Natural killer cell (primary cell): ENCODE data around the gene HK2. TPM values are rescaled to one million over a fixed set of nuclear protein-coding genes. Genes with fewer than 3 reads are reported as not detected.

ENCODE experiments used
- ATAC-seq, 3 donors: fragments of 150-1000 bp in 2 of 3; fragments of 200-7000 bp in 1 of 3; cut with Tn5 transposase; 1 replicate in 1 of 3; 2 replicates in 2 of 3; pipeline ENCODE4 v1.10.0; 2021; ENCODE audit warnings: mild to moderate bottlenecking in 2 of 3, moderate library complexity in 2 of 3
- DNase-seq, 2 donors: peaks; one replicate each; pipeline versions ENCODE4 v3.0.0 to v3.0.0-alpha.2; 2013 to 2021; ENCODE audit warnings: mixed read lengths in 1 of 2
- H3K27ac ChIP-seq: one replicate; pipeline ENCODE4 v1.5.1; 2013; ENCODE audit warnings: mild to moderate bottlenecking, low read length
- H3K27me3 ChIP-seq: one replicate; pipeline ENCODE4 v1.6.1; 2013; ENCODE audit warnings: low read length; ENCODE audit not compliant: control insufficient read depth, insufficient read depth
- H3K36me3 ChIP-seq: one replicate; pipeline ENCODE4 v1.6.1; 2013; ENCODE audit warnings: low read length; ENCODE audit not compliant: control insufficient read depth, insufficient read depth
- H3K4me1 ChIP-seq: one replicate; pipeline ENCODE4 v1.6.1; 2013; ENCODE audit warnings: low read length; ENCODE audit not compliant: control insufficient read depth, insufficient read depth
- H3K4me3 ChIP-seq: one replicate; pipeline ENCODE4 v1.5.1; 2013; ENCODE audit warnings: low read length
- H3K9me3 ChIP-seq: one replicate; pipeline ENCODE4 v1.6.1; 2013; ENCODE audit warnings: low read length; ENCODE audit not compliant: control insufficient read depth, insufficient read depth
- H3K27ac Mint-ChIP-seq, 2 donors: one replicate each; pipeline ENCODE4 v1.8.0; 2022; ENCODE audit warnings: mild to moderate bottlenecking in 2 of 2, mixed read lengths in 2 of 2, moderate library complexity in 1 of 2
- H3K27me3 Mint-ChIP-seq, 2 donors: one replicate each; pipeline ENCODE4 v1.8.0; 2022; ENCODE audit warnings: low read depth in 2 of 2, mixed read lengths in 2 of 2
- H3K36me3 Mint-ChIP-seq: one replicate; pipeline ENCODE4 v1.8.0; 2022; ENCODE audit warnings: mixed read lengths
- H3K4me1 Mint-ChIP-seq, 2 donors: one replicate each; pipeline ENCODE4 v1.8.0; 2022; ENCODE audit warnings: mixed read lengths in 2 of 2
- H3K4me3 Mint-ChIP-seq: one replicate; pipeline ENCODE4 v1.8.0; 2022; ENCODE audit warnings: mild to moderate bottlenecking, moderate library complexity, mixed read lengths
- H3K9me3 Mint-ChIP-seq, 2 donors: one replicate each; pipeline ENCODE4 v1.8.0; 2022; ENCODE audit warnings: mixed read lengths in 2 of 2
- WGBS: methylation state at CpG from one replicate; pipeline ENCODE4 v1.1.7; 2013; ENCODE audit warnings: missing lambda C conversion rate; ENCODE audit not compliant: insufficient coverage; 5-methylcytosine and 5-hydroxymethylcytosine counted together
- intact Hi-C: fragments of 100-400 bp; cut with micrococcal nuclease; formaldehyde crosslinking; loops from one replicate; pipeline ENCODE4 v1.14.2; 2022
- total RNA-seq, 4 donors: library from RNA; stranded (reverse); fragments of 120-200 nt in 1 of 4; gene quantifications; one replicate each; pipeline versions ENCODE4 v1.2.3 to v1.2.4, GENCODE V29; 2013 to 2022
- TF ChIP-seq, protein P1 (sequence below): fragments of 200-600 bp; IDR thresholded peaks from one replicate; pipeline ENCODE4 v1.8.0; 2022; ENCODE audit warnings: antibody characterized with exemption

Gene HK2
- total RNA-seq, 3 donors from 2014 or later (not counting 1 experiment from before 2014, with no cell fraction given), result 1.6 to 9.4 (median 3.5) TPM

DNA sequence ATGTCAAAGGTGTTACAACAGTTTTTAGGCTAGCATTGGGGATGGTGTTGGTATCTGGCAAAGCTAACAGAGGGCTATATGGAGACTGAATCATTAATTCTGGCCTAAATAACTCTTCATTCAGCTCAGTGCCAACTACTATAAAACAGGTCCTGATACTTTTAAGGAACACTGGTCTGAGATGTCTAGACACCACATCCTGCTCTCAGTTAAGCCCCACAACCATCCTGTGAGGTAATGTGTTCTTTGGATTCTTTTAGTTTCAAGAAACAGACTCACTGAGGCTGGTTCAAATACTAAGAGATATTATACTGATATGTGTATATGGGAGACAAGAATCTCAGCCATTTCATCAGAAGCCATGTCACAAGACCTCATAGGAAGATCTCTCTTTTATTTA, 14.2 kb upstream of the HK2 start:
- Histone ChIP-seq H3K4me1 (no peaks in the 10 kb centered on the region), H3K27me3 (no peaks in the 10 kb centered on the region), H3K36me3 (no peaks in the 10 kb centered on the region), H3K27ac (no peak overlapping the region), H3K9me3 (no peaks in the 10 kb centered on the region), H3K4me3 (no peak overlapping the region)
- no peak for DNase-seq
- intact Hi-C loops, result no loop called here
- H3K36me3 Mint-ChIP-seq, result no peaks in the 10 kb centered on the region
- H3K4me3 Mint-ChIP-seq, result no peak overlapping the region
- H3K27me3 Mint-ChIP-seq, result peaks cover 6 to 21% of the 10 kb centered on the region in 2 donors
- H3K9me3 Mint-ChIP-seq, result no peaks in the 10 kb centered on the region
- H3K4me1 Mint-ChIP-seq, result no peaks in the 10 kb centered on the region
- H3K27ac Mint-ChIP-seq, result no peak overlapping the region
- ATAC-seq, result no peak
- TF ChIP-seq, protein P1, sequence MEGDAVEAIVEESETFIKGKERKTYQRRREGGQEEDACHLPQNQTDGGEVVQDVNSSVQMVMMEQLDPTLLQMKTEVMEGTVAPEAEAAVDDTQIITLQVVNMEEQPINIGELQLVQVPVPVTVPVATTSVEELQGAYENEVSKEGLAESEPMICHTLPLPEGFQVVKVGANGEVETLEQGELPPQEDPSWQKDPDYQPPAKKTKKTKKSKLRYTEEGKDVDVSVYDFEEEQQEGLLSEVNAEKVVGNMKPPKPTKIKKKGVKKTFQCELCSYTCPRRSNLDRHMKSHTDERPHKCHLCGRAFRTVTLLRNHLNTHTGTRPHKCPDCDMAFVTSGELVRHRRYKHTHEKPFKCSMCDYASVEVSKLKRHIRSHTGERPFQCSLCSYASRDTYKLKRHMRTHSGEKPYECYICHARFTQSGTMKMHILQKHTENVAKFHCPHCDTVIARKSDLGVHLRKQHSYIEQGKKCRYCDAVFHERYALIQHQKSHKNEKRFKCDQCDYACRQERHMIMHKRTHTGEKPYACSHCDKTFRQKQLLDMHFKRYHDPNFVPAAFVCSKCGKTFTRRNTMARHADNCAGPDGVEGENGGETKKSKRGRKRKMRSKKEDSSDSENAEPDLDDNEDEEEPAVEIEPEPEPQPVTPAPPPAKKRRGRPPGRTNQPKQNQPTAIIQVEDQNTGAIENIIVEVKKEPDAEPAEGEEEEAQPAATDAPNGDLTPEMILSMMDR, result no peak

- H3K4me1 ChIP-seq, result no peaks in the 10 kb centered on the region
- WGBS, result 81% methylated on average over 3 of the region's 3 CpGs
- H3K36me3 ChIP-seq, result no peaks in the 10 kb centered on the region
- DNase-seq (no peak), ATAC-seq (no peak)
- no peak overlapping the region for H3K27ac ChIP-seq
- H3K9me3 ChIP-seq, result no peaks in the 10 kb centered on the region
- no peak overlapping the region for H3K4me3 ChIP-seq
- Mint-ChIP-seq H3K4me3 (no peak overlapping the region), H3K27me3 (peaks cover 3 to 16% of the 10 kb centered on the region in 2 donors), H3K27ac (no peak overlapping the region), H3K36me3 (no peaks in the 10 kb centered on the region), H3K9me3 (no peaks in the 10 kb centered on the region), H3K4me1 (no peaks in the 10 kb centered on the region)
- intact Hi-C loops, result no loop called here
- H3K27me3 ChIP-seq, result no peaks in the 10 kb centered on the region
- TF ChIP-seq, protein P1, result no peak
These were observed 12.5 kb upstream of the HK2 start for GRCh38 chr2:74821177-74822126.

GRCh38 chr2:74822771-74823566, 11.0 kb upstream of the HK2 start:
- Mint-ChIP-seq H3K36me3 (no peaks in the 10 kb centered on the region), H3K27ac (no peak overlapping the region), H3K4me3 (no peak overlapping the region), H3K4me1 (no peaks in the 10 kb centered on the region), H3K27me3 (peaks cover 0 to 11% of the 10 kb centered on the region in 2 donors), H3K9me3 (no peaks in the 10 kb centered on the region)
- no peaks in the 10 kb centered on the region for H3K9me3 ChIP-seq
- 73% methylated on average over 2 of the region's 3 CpGs for WGBS
- TF ChIP-seq, protein P1, result no peak
- ATAC-seq (no peak), DNase-seq (no peak)
- no peak overlapping the region for H3K4me3 ChIP-seq
- H3K4me1 ChIP-seq, result no peaks in the 10 kb centered on the region
- no peaks in the 10 kb centered on the region for H3K27me3 ChIP-seq
- H3K27ac ChIP-seq, result no peak overlapping the region
- H3K36me3 ChIP-seq, result no peaks in the 10 kb centered on the region
- intact Hi-C loops, result no loop called here
